Parathyroid adenoma (tissue), 2 donors: ENCODE data around the gene SLC5A10.
A peak's percentile ranks its signal among the peaks of the same experiment; 100 is the strongest.

ENCODE experiments used
- H2AFZ ChIP-seq: fragments of 300-600 bp; sonication (generic); one replicate; pipeline ENCODE4 v1.7.0; 2017; ENCODE audit warnings: antibody characterized with exemption, mild to moderate bottlenecking
- H3K27ac ChIP-seq: fragments of 300-600 bp; sonication (generic); one replicate; pipeline ENCODE4 v1.7.0; 2017
- H3K27me3 ChIP-seq: fragments of 300-600 bp; sonication (generic); one replicate; pipeline ENCODE4 v1.7.0; 2017; ENCODE audit warnings: low read length; ENCODE audit not compliant: control insufficient read depth, insufficient read depth
- H3K36me3 ChIP-seq: fragments of 300-600 bp; sonication (generic); one replicate; pipeline ENCODE4 v1.7.0; 2017; ENCODE audit warnings: low read length; ENCODE audit not compliant: control insufficient read depth, insufficient read depth
- H3K4me1 ChIP-seq: fragments of 300-600 bp; sonication (generic); one replicate; pipeline ENCODE4 v1.7.0; 2017; ENCODE audit warnings: control low read depth
- H3K4me2 ChIP-seq: fragments of 300-600 bp; sonication (generic); one replicate; pipeline ENCODE4 v1.7.0; 2017; ENCODE audit warnings: low read length
- H3K4me3 ChIP-seq: fragments of 300-600 bp; sonication (generic); one replicate; pipeline ENCODE4 v1.7.0; 2017; ENCODE audit warnings: low read depth, low read length
- H3K79me2 ChIP-seq: fragments of 300-600 bp; sonication (generic); one replicate; pipeline ENCODE4 v1.7.0; 2017; ENCODE audit warnings: control low read depth
- H3K9ac ChIP-seq: fragments of 300-600 bp; sonication (generic); one replicate; pipeline ENCODE4 v1.7.0; 2017; ENCODE audit warnings: mild to moderate bottlenecking
- H3K9me3 ChIP-seq: fragments of 300-600 bp; sonication (generic); one replicate; pipeline ENCODE4 v1.7.0; 2017; ENCODE audit warnings: low read length; ENCODE audit not compliant: control insufficient read depth
- CTCF ChIP-seq: fragments of 300-600 bp; sonication (generic); IDR thresholded peaks from one replicate; pipeline ENCODE4 v1.7.0; 2017; ENCODE audit warnings: antibody characterized with exemption, mild to moderate bottlenecking
- donor health status: primary hyperparathyroidism.

SLC5A10 gene

DNA sequence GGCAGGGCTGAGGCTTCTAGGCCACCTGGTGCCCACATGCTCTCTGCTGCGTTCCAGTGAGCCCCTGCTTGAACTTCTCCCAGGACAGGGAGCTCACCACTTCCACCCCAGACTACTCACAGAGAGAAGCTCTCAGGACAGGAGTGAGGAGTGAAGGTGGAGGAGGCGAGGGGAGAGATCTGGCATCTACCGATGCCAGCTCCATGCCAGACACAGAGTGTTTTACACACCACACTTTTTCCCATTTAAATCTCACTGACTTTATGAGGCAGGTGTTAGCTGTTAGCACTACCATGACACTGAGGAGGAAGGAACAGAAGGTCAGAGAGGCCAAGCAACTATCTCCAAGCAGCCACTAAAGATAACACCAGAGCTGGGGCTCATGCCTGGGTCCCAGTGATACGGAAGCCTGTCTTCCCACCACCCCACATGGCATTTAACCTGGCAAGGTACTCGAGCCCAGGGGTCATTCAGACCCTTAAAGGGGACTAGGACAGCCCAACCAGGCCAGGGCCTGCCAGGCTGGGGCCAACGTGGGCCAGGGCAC lies 45.8 kb downstream of the SLC5A10 start:
- TF ChIP-seq CTCF: no peak
- no peaks in the 10 kb centered on the region for H3K27me3 ChIP-seq
- H3K27ac ChIP-seq: no peak overlapping the region
- H2AFZ ChIP-seq: no peak overlapping the region
- peaks cover 14% of the 10 kb centered on the region for H3K79me2 ChIP-seq
- H3K4me3 ChIP-seq: no peak overlapping the region
- H3K4me1 ChIP-seq: peaks cover 16% of the 10 kb centered on the region
- H3K9me3 ChIP-seq: no peaks in the 10 kb centered on the region
- H3K9ac ChIP-seq: no peak overlapping the region
- H3K36me3 ChIP-seq: no peaks in the 10 kb centered on the region
- H3K4me2 ChIP-seq: no peak overlapping the region

DNA sequence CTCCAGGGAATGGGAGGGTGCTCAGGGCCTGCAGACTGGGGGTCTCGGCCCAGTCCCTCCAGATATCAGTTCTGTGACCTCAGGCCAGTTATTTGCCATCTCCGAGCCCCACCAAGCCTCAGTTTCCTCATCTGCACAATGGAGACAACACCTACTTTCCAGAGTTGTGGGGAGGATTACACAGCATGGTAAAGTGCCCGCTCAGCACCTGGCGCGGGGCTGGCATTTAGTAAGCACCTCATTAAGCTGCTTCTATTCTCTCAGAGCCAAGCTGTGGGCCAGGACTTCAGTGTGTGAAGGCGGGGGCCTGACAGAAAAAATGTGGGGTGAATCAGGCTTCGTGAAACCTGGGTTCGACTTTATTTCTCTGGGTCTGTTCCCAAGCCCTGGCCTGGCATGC lies 47.4 kb downstream of the SLC5A10 start:
- Histone ChIP-seq H3K27ac (no peak overlapping the region), H3K4me1 (peaks cover 16% of the 10 kb centered on the region), H3K9ac (no peak overlapping the region), H3K27me3 (no peaks in the 10 kb centered on the region), H3K79me2 (peaks cover 9% of the 10 kb centered on the region), H3K4me2 (no peak overlapping the region), H3K4me3 (no peak overlapping the region), H2AFZ (no peak overlapping the region), H3K36me3 (no peaks in the 10 kb centered on the region), H3K9me3 (no peaks in the 10 kb centered on the region)
- TF ChIP-seq CTCF: no peak

DNA sequence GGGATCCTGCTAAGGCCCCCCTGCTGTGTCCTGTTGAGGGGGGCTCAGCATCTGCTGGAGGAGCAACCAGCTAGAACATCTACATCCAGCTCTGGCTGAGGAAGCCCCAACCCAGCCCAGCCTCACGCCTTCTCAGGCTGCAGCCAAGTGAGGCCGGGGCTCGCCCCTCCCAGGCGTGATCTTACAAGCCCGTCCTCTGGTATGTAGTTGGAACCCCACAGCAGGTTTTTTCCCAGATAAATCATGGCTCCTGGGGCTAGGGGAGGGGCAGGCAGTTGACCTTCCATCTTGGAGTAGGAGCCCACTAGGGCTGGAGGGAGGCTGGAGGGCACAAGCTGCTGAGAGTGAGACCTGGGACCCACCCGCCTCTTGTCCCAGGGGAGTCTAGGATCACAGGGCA lies 47.9 kb downstream of the SLC5A10 start:
- no peak overlapping the region for H3K9ac ChIP-seq
- H3K4me1 ChIP-seq: peaks cover 16% of the 10 kb centered on the region
- no peaks in the 10 kb centered on the region for H3K9me3 ChIP-seq
- no peaks in the 10 kb centered on the region for H3K36me3 ChIP-seq
- no peak overlapping the region for H3K4me3 ChIP-seq
- H3K27ac ChIP-seq: peak overlapping the region; percentile 70
- H3K79me2 ChIP-seq: peaks cover 9% of the 10 kb centered on the region
- no peaks in the 10 kb centered on the region for H3K27me3 ChIP-seq
- no peak overlapping the region for H3K4me2 ChIP-seq
- H2AFZ ChIP-seq: no peak overlapping the region
- TF ChIP-seq CTCF: no peak

DNA sequence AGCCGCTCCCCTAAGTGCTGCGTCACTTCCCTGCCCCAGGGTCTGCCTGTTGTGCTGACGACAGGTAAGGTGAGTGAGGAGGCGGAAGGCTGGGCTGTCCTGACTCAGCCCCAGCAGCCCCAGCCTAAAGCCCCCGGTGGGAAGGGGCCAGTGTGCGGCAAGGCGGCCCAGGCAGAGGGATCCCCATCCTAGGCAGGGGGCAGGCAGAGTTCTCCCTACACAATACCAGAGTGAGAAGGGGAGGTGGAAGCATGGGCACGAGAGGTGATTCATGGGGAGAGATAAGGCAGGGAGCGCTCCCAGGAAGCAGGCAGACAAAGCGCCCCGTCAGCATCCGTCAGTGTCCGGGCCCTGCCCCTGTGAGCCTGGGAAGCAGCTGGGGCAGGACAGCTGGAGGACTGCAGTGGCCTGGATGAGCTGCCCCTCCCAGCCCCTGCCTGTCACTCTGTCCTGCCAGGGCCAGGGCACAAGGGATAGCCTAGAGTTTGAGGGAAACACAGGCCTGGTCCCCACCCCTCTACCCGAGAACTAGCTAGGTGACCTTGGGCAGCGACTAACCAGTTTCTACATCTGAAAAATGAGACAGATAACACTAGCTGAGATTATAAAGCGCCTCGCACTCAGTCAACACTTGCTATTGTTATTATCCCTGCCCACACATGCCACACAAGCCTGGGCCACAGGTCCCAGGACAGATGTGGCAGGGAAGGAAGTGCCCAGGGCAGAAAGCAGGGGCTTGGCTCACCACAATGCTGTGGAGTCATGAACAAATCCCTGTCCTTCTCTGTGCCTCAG lies 48.8 kb downstream of the SLC5A10 start:
- no peaks in the 10 kb centered on the region for H3K9me3 ChIP-seq
- no peaks in the 10 kb centered on the region for H3K27me3 ChIP-seq
- H3K36me3 ChIP-seq: no peaks in the 10 kb centered on the region
- peak overlapping the region; percentile 61 for H3K4me2 ChIP-seq
- H3K9ac ChIP-seq: no peak overlapping the region
- peak overlapping the region; percentile 70 for H3K27ac ChIP-seq
- H3K4me1 ChIP-seq: peaks cover 16% of the 10 kb centered on the region
- H2AFZ ChIP-seq: peak overlapping the region; percentile 68
- H3K4me3 ChIP-seq: no peak overlapping the region
- TF ChIP-seq CTCF: no peak
- H3K79me2 ChIP-seq: peaks cover 9% of the 10 kb centered on the region
